ENCODE data around the gene NAE1.

DNA sequence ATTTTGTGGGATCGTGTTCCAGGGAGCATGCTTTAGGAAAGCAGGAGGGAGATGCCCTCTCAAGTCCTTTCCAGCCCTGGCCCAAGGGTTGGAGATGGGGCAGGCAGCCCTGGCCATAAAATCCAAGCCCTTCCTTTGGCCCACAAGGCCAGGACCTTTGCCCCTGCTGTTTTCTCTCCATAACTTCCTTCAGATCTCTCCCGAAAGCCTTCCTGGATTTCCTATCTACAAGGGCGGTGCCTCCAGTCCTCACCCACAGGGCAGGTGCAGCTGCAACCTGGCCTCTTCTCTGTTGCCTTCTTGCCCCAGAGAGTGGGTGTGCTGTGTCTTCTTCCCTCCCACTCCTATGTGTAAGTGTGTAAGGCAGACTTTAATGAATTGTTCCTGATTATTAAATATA lies 41.1 kb upstream of the NAE1 start:
- no peak for TF ChIP-seq EZH2phosphoT487 (IDR thresholded peaks at IDR 0.05; ENCODE audit: borderline replicate concordance, low read depth, low read length)
- TF ChIP-seq, protein P1, sequence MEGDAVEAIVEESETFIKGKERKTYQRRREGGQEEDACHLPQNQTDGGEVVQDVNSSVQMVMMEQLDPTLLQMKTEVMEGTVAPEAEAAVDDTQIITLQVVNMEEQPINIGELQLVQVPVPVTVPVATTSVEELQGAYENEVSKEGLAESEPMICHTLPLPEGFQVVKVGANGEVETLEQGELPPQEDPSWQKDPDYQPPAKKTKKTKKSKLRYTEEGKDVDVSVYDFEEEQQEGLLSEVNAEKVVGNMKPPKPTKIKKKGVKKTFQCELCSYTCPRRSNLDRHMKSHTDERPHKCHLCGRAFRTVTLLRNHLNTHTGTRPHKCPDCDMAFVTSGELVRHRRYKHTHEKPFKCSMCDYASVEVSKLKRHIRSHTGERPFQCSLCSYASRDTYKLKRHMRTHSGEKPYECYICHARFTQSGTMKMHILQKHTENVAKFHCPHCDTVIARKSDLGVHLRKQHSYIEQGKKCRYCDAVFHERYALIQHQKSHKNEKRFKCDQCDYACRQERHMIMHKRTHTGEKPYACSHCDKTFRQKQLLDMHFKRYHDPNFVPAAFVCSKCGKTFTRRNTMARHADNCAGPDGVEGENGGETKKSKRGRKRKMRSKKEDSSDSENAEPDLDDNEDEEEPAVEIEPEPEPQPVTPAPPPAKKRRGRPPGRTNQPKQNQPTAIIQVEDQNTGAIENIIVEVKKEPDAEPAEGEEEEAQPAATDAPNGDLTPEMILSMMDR (conservative IDR thresholded peaks at IDR 0.05; ENCODE audit: low read length) = no peak
